Measurements from ENCODE around the gene DCC. TPM values are rescaled to one million over a fixed set of nuclear protein-coding genes. Genes with fewer than 3 reads are reported as not detected.

DCC gene
- total RNA-seq, 1 experiment from 2014 or later: 0.39 TPM

- no peak overlapping the region for H3K4me3 ChIP-seq (ENCODE audit: low read depth, low read length)
- TF ChIP-seq, protein P1, sequence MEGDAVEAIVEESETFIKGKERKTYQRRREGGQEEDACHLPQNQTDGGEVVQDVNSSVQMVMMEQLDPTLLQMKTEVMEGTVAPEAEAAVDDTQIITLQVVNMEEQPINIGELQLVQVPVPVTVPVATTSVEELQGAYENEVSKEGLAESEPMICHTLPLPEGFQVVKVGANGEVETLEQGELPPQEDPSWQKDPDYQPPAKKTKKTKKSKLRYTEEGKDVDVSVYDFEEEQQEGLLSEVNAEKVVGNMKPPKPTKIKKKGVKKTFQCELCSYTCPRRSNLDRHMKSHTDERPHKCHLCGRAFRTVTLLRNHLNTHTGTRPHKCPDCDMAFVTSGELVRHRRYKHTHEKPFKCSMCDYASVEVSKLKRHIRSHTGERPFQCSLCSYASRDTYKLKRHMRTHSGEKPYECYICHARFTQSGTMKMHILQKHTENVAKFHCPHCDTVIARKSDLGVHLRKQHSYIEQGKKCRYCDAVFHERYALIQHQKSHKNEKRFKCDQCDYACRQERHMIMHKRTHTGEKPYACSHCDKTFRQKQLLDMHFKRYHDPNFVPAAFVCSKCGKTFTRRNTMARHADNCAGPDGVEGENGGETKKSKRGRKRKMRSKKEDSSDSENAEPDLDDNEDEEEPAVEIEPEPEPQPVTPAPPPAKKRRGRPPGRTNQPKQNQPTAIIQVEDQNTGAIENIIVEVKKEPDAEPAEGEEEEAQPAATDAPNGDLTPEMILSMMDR (IDR thresholded peaks at IDR 0.05; ENCODE audit: insufficient read depth in 1 of 2, low read depth in 1 of 2, low read length in 1 of 2, severe bottlenecking in 1 of 2, unreplicated experiment in 1 of 2): no peak
- H3K36me3 ChIP-seq (ENCODE audit: control insufficient read depth, insufficient read depth, low read length): no peaks in the 10 kb centered on the region
- no peaks in the 10 kb centered on the region for H3K4me1 Mint-ChIP-seq (ENCODE audit: low read depth, unreplicated experiment)
- H3K9me3 ChIP-seq: no peaks in the 10 kb centered on the region
- no peak for DNase-seq
- H3K27ac Mint-ChIP-seq (ENCODE audit: unreplicated experiment): no peak overlapping the region
- no peaks in the 10 kb centered on the region for H3K9me3 Mint-ChIP-seq (ENCODE audit: unreplicated experiment)
- intact Hi-C loops (cut with micrococcal nuclease; ENCODE audit: unreplicated experiment): loop anchor here (5.0 kb wide), 1 partner anchor 47 kb away; no protein-coding TSS in a partner anchor
- H3K27me3 Mint-ChIP-seq (ENCODE audit: insufficient read depth, unreplicated experiment): no peaks in the 10 kb centered on the region
- POLR2A ChIA-PET: no interaction called here
- H3K36me3 Mint-ChIP-seq (ENCODE audit: insufficient read depth, unreplicated experiment): no peaks in the 10 kb centered on the region
- CTCF ChIA-PET: no interaction called here
- no peaks in the 10 kb centered on the region for H3K27me3 ChIP-seq (replicated peaks; ENCODE audit: control insufficient read depth, insufficient read depth, low read length)
- H3K4me1 ChIP-seq: no peaks in the 10 kb centered on the region; the same call in 1 of the 2 replicates
- H3K4me3 Mint-ChIP-seq (ENCODE audit: unreplicated experiment): no peak overlapping the region
- no TSS peak for BruUV-seq (replicated peaks)
These were observed 605.6 kb downstream of the DCC start for GRCh38 chr18:52945552-52945951.

DNA sequence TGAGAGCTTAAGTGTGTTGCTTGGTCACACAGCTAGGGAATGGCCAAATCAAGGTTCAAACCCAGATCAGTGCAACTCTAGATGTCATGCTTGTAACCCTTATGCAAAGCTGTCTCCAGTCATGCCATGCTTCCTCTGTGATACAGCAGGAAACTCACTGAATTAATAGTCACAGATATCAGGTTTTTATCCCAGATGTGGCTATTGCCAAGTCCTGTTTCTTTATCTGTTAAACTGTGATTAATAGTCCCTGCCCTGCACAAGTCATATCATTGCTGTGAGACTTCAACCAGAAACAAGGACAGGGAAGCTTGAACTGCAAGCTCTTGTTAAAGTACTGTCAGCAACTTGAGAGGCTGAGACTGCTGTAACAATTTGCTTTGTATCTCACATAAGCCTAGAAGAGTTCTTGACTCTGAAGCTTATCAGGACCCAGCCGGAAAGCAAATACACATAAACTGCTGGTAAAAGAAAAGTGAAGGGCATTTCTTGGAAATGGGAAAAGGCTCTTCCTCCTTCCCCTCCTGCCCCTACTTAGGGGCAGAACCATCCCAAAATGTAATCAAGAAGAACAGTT lies 609.0 kb downstream of the DCC start:
- Histone ChIP-seq H3K36me3 (ENCODE audit: control insufficient read depth, insufficient read depth, low read length) (no peaks in the 10 kb centered on the region), H3K27me3 (replicated peaks; ENCODE audit: control insufficient read depth, insufficient read depth, low read length) (no peaks in the 10 kb centered on the region), H3K9me3 (no peaks in the 10 kb centered on the region), H3K4me3 (ENCODE audit: low read depth, low read length) (no peak overlapping the region), H3K4me1 (no peaks in the 10 kb centered on the region; the same call in 1 of the 2 replicates)
- Mint-ChIP-seq H3K4me1 (ENCODE audit: low read depth, unreplicated experiment) (no peaks in the 10 kb centered on the region), H3K27ac (ENCODE audit: unreplicated experiment) (no peak overlapping the region), H3K27me3 (ENCODE audit: insufficient read depth, unreplicated experiment) (no peaks in the 10 kb centered on the region), H3K36me3 (ENCODE audit: insufficient read depth, unreplicated experiment) (no peaks in the 10 kb centered on the region), H3K9me3 (ENCODE audit: unreplicated experiment) (no peaks in the 10 kb centered on the region), H3K4me3 (ENCODE audit: unreplicated experiment) (no peak overlapping the region)
- TF ChIP-seq, protein P1 (IDR thresholded peaks at IDR 0.05; ENCODE audit: insufficient read depth in 1 of 2, low read depth in 1 of 2, low read length in 1 of 2, severe bottlenecking in 1 of 2, unreplicated experiment in 1 of 2): no peak
- no TSS peak for BruUV-seq (replicated peaks)
- no peak for DNase-seq
- ChIA-PET POLR2A (no interaction called here), CTCF (no interaction called here)
- intact Hi-C loops (cut with micrococcal nuclease; ENCODE audit: unreplicated experiment): loop anchor here (5.0 kb wide), 1 partner anchor 43 kb away; no protein-coding TSS in a partner anchor

DNA sequence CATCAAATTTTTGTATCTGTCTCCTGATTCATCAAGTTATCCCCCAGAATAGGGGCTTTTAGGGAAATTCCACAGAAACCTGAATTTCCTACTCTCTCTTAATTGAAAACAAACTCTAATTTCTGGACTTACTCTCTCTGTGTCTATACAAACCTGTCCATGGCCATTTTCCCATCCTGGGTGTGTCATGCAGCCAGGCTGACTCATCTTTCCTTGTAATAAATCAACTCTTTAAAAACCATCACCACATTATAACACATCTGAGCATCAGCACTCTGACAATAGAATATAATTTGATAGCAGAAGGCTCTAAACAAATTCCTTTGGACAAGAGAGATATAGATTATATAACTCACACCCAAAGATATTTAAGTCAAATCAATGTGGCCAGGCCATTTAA lies 610.2 kb downstream of the DCC start:
- H3K4me1 Mint-ChIP-seq (ENCODE audit: low read depth, unreplicated experiment): no peaks in the 10 kb centered on the region
- no peaks in the 10 kb centered on the region for H3K36me3 ChIP-seq (ENCODE audit: control insufficient read depth, insufficient read depth, low read length)
- H3K4me3 ChIP-seq (ENCODE audit: low read depth, low read length): no peak overlapping the region
- BruUV-seq (replicated peaks): no TSS peak
- TF ChIP-seq, protein P1 (IDR thresholded peaks at IDR 0.05; ENCODE audit: insufficient read depth in 1 of 2, low read depth in 1 of 2, low read length in 1 of 2, severe bottlenecking in 1 of 2, unreplicated experiment in 1 of 2): no peak
- no peaks in the 10 kb centered on the region for H3K36me3 Mint-ChIP-seq (ENCODE audit: insufficient read depth, unreplicated experiment)
- intact Hi-C loops (cut with micrococcal nuclease; ENCODE audit: unreplicated experiment): no loop called here
- ChIA-PET POLR2A (no interaction called here), CTCF (no interaction called here)
- no peaks in the 10 kb centered on the region for H3K27me3 Mint-ChIP-seq (ENCODE audit: insufficient read depth, unreplicated experiment)
- H3K9me3 Mint-ChIP-seq (ENCODE audit: unreplicated experiment): no peaks in the 10 kb centered on the region
- no peaks in the 10 kb centered on the region for H3K27me3 ChIP-seq (replicated peaks; ENCODE audit: control insufficient read depth, insufficient read depth, low read length)
- H3K4me3 Mint-ChIP-seq (ENCODE audit: unreplicated experiment): no peak overlapping the region
- no peaks in the 10 kb centered on the region; the same call in 1 of the 2 replicates for H3K4me1 ChIP-seq
- no peak overlapping the region for H3K27ac Mint-ChIP-seq (ENCODE audit: unreplicated experiment)
- DNase-seq: no peak
- no peaks in the 10 kb centered on the region for H3K9me3 ChIP-seq

Data from Caco-2 (cell line).